Measurements from ENCODE around the gene DUSP22. TPM values are rescaled to one million over a fixed set of nuclear protein-coding genes. Genes with fewer than 3 reads are reported as not detected.
A peak's percentile ranks its signal among the peaks of the same experiment; 100 is the strongest.

The DUSP22 gene
- polyA plus RNA-seq, 1 donor from 2014 or later = 126 TPM

GRCh38 chr6:307065-307814, 15.0 kb downstream of the DUSP22 start:
- H3K9me3 Mint-ChIP-seq = peaks cover 0 to 3% (median 0%) of the 10 kb centered on the region in 3 donors
- H3K36me3 Mint-ChIP-seq = peaks cover 18% of the 10 kb centered on the region
- H3K4me1 Mint-ChIP-seq = peaks cover 20 to 38% (median 30%) of the 10 kb centered on the region in 3 donors
- H3K27me3 Mint-ChIP-seq = no peaks in the 10 kb centered on the region
- H3K4me3 Mint-ChIP-seq = peak overlapping the region in 1 of 4 donors; percentile 23
- no peak overlapping the region for H3K27ac Mint-ChIP-seq

GRCh38 chr6:307874-308273, 15.6 kb downstream of the DUSP22 start:
- peaks cover 0 to 3% (median 0%) of the 10 kb centered on the region in 3 donors for H3K9me3 Mint-ChIP-seq
- H3K4me3 Mint-ChIP-seq = peak overlapping the region in 2 of 4 donors; percentile 1 to 23
- H3K27ac Mint-ChIP-seq = peak overlapping the region in 1 of 3 donors; percentile 4
- H3K4me1 Mint-ChIP-seq = peaks cover 27 to 43% (median 35%) of the 10 kb centered on the region in 3 donors
- no peaks in the 10 kb centered on the region for H3K27me3 Mint-ChIP-seq
- H3K36me3 Mint-ChIP-seq = peaks cover 18% of the 10 kb centered on the region

GRCh38 chr6:308307-308706, 16.0 kb downstream of the DUSP22 start:
- peak overlapping the region in 1 of 4 donors; percentile 1 for H3K4me3 Mint-ChIP-seq
- H3K27me3 Mint-ChIP-seq = no peaks in the 10 kb centered on the region
- peak overlapping the region in 1 of 3 donors; percentile 4 for H3K27ac Mint-ChIP-seq
- H3K4me1 Mint-ChIP-seq = peaks cover 31 to 48% (median 40%) of the 10 kb centered on the region in 3 donors
- peaks cover 18% of the 10 kb centered on the region for H3K36me3 Mint-ChIP-seq
- peaks cover 0 to 3% (median 0%) of the 10 kb centered on the region in 3 donors for H3K9me3 Mint-ChIP-seq

- H3K36me3 Mint-ChIP-seq = peaks cover 18% of the 10 kb centered on the region
- H3K27me3 Mint-ChIP-seq = no peaks in the 10 kb centered on the region
- peaks cover 33 to 52% (median 42%) of the 10 kb centered on the region in 3 donors for H3K4me1 Mint-ChIP-seq
- H3K27ac Mint-ChIP-seq = peak overlapping the region in 1 of 3 donors; percentile 75
- peaks cover 0 to 3% (median 0%) of the 10 kb centered on the region in 3 donors for H3K9me3 Mint-ChIP-seq
- peak overlapping the region in 1 of 4 donors; percentile 70 for H3K4me3 Mint-ChIP-seq
Observed at GRCh38 chr6:308768-309167, 16.5 kb downstream of the DUSP22 start.

- H3K27me3 Mint-ChIP-seq = no peaks in the 10 kb centered on the region
- peaks cover 36 to 62% (median 51%) of the 10 kb centered on the region in 3 donors for H3K4me1 Mint-ChIP-seq
- H3K9me3 Mint-ChIP-seq = peaks cover 0 to 3% (median 0%) of the 10 kb centered on the region in 3 donors
- peak overlapping the region in 2 of 4 donors; percentile 19 to 70 for H3K4me3 Mint-ChIP-seq
- peak overlapping the region in 2 of 3 donors; percentile 26 to 75 for H3K27ac Mint-ChIP-seq
- peaks cover 12% of the 10 kb centered on the region for H3K36me3 Mint-ChIP-seq
Observed at GRCh38 chr6:309947-310346, 17.7 kb downstream of the DUSP22 start.

GRCh38 chr6:310671-311070, 18.4 kb downstream of the DUSP22 start:
- Mint-ChIP-seq H3K4me3 (peak overlapping the region in 1 of 4 donors; percentile 19), H3K9me3 (peaks cover 0 to 3% (median 0%) of the 10 kb centered on the region in 3 donors), H3K4me1 (peaks cover 41 to 70% (median 58%) of the 10 kb centered on the region in 3 donors), H3K27me3 (no peaks in the 10 kb centered on the region), H3K36me3 (peaks cover 12% of the 10 kb centered on the region), H3K27ac (peak overlapping the region in 2 of 3 donors; percentile 26 to 92)

GRCh38 chr6:311679-312220, 19.5 kb downstream of the DUSP22 start:
- Mint-ChIP-seq H3K4me3 (peak overlapping the region in 1 of 4 donors; percentile 87), H3K27me3 (no peaks in the 10 kb centered on the region)

GRCh38 chr6:313087-313486, 20.8 kb downstream of the DUSP22 start:
- Mint-ChIP-seq H3K36me3 (peaks cover 8% of the 10 kb centered on the region), H3K4me3 (peak overlapping the region; percentile 17 to 87 (median 82)), H3K27ac (peak overlapping the region; percentile 91 to 94 (median 92)), H3K9me3 (peaks cover 0 to 1% (median 0%) of the 10 kb centered on the region in 3 donors), H3K4me1 (peaks cover 64 to 91% (median 81%) of the 10 kb centered on the region in 3 donors), H3K27me3 (peaks cover 2% of the 10 kb centered on the region)

More at GRCh38 chr6:311679-312220, 19.5 kb downstream of the DUSP22 start:
- Mint-ChIP-seq H3K4me1 (peaks cover 51 to 80% (median 67%) of the 10 kb centered on the region in 3 donors), H3K36me3 (peaks cover 12% of the 10 kb centered on the region), H3K27ac (peak overlapping the region; percentile 91 to 94 (median 92)), H3K9me3 (peaks cover 0 to 3% (median 0%) of the 10 kb centered on the region in 3 donors)

- Mint-ChIP-seq H3K27me3 (peaks cover 2% of the 10 kb centered on the region), H3K36me3 (peaks cover 7% of the 10 kb centered on the region), H3K27ac (peak overlapping the region in 2 of 3 donors; percentile 71 to 92), H3K4me3 (peak overlapping the region in 2 of 4 donors; percentile 53 to 61), H3K4me1 (peaks cover 66 to 92% (median 84%) of the 10 kb centered on the region in 3 donors), H3K9me3 (no peaks in the 10 kb centered on the region)
Observed at GRCh38 chr6:313917-314316, 21.6 kb downstream of the DUSP22 start.

- peaks cover 62 to 87% (median 80%) of the 10 kb centered on the region in 3 donors for H3K4me1 Mint-ChIP-seq
- no peaks in the 10 kb centered on the region for H3K9me3 Mint-ChIP-seq
- peaks cover 2% of the 10 kb centered on the region for H3K27me3 Mint-ChIP-seq
- H3K27ac Mint-ChIP-seq = peak overlapping the region; percentile 33 to 89 (median 74)
- peak overlapping the region in 3 of 4 donors; percentile 8 to 53 (median 9) for H3K4me3 Mint-ChIP-seq
- peaks cover 5% of the 10 kb centered on the region for H3K36me3 Mint-ChIP-seq
Observed at GRCh38 chr6:314377-314776, 22.1 kb downstream of the DUSP22 start.

- H3K36me3 Mint-ChIP-seq = peaks cover 8% of the 10 kb centered on the region
- peaks cover 2% of the 10 kb centered on the region for H3K27me3 Mint-ChIP-seq
- peak overlapping the region in 3 of 4 donors; percentile 8 to 25 (median 10) for H3K4me3 Mint-ChIP-seq
Observed at GRCh38 chr6:315226-315625, 22.9 kb downstream of the DUSP22 start.

GRCh38 chr6:315921-316752, 23.9 kb downstream of the DUSP22 start:
- no peaks in the 10 kb centered on the region for H3K9me3 Mint-ChIP-seq
- H3K27me3 Mint-ChIP-seq = peaks cover 2% of the 10 kb centered on the region
- peak overlapping the region in 3 of 4 donors; percentile 58 to 84 (median 82) for H3K4me3 Mint-ChIP-seq
- H3K4me1 Mint-ChIP-seq = peaks cover 54 to 72% (median 65%) of the 10 kb centered on the region in 3 donors
- H3K27ac Mint-ChIP-seq = peak overlapping the region; percentile 89 to 97 (median 96)
- peaks cover 4% of the 10 kb centered on the region for H3K36me3 Mint-ChIP-seq

More at GRCh38 chr6:315226-315625, 22.9 kb downstream of the DUSP22 start:
- no peaks in the 10 kb centered on the region for H3K9me3 Mint-ChIP-seq
- H3K27ac Mint-ChIP-seq = peak overlapping the region in 2 of 3 donors; percentile 33 to 89
- peaks cover 57 to 80% (median 73%) of the 10 kb centered on the region in 3 donors for H3K4me1 Mint-ChIP-seq

- Mint-ChIP-seq H3K9me3 (no peaks in the 10 kb centered on the region), H3K27ac (peak overlapping the region; percentile 89 to 97 (median 96)), H3K36me3 (peaks cover 4% of the 10 kb centered on the region), H3K4me3 (peak overlapping the region; percentile 58 to 84 (median 72)), H3K4me1 (peaks cover 51 to 69% (median 61%) of the 10 kb centered on the region in 3 donors), H3K27me3 (peaks cover 2% of the 10 kb centered on the region)
Observed at GRCh38 chr6:316753-317038, 24.4 kb downstream of the DUSP22 start.

- peaks cover 47 to 65% (median 57%) of the 10 kb centered on the region in 3 donors for H3K4me1 Mint-ChIP-seq
- H3K9me3 Mint-ChIP-seq = no peaks in the 10 kb centered on the region
- peaks cover 2% of the 10 kb centered on the region for H3K27me3 Mint-ChIP-seq
- H3K36me3 Mint-ChIP-seq = peaks cover 4% of the 10 kb centered on the region
- H3K4me3 Mint-ChIP-seq = peak overlapping the region; percentile 58 to 84 (median 72)
- peak overlapping the region; percentile 89 to 97 (median 96) for H3K27ac Mint-ChIP-seq
Observed at GRCh38 chr6:317060-317447, 24.8 kb downstream of the DUSP22 start.
